Lower lobe of right lung (tissue), 2 donors: ENCODE data around the gene ZNF805. TPM values are rescaled to one million over a fixed set of nuclear protein-coding genes. Genes with fewer than 3 reads are reported as not detected.

Source experiments
- ATAC-seq, 2 donors: fragments of 200-7000 bp; cut with Tn5 transposase; one replicate each; pipeline ENCODE4 v1.9.1; 2020 to 2022; ENCODE audit warnings: mild to moderate bottlenecking in 2 of 2, moderate library complexity in 2 of 2
- DNase-seq: peaks from one replicate; pipeline ENCODE4 v3.0.0-alpha.2; 2020
- H3K27ac ChIP-seq: fragments of 200-600 bp; one replicate; pipeline ENCODE4 v1.8.0; 2022
- H3K27me3 ChIP-seq: fragments of 200-600 bp; one replicate; pipeline ENCODE4 v1.8.0; 2022; ENCODE audit warnings: low read depth
- H3K36me3 ChIP-seq: fragments of 200-600 bp; one replicate; pipeline ENCODE4 v1.8.0; 2022; ENCODE audit warnings: mild to moderate bottlenecking
- H3K4me1 ChIP-seq: fragments of 200-600 bp; one replicate; pipeline ENCODE4 v1.8.0; 2022
- H3K4me3 ChIP-seq: fragments of 200-600 bp; one replicate; pipeline ENCODE4 v1.8.0; 2022; ENCODE audit warnings: mild to moderate bottlenecking
- H3K9me3 ChIP-seq: fragments of 200-600 bp; one replicate; pipeline ENCODE4 v1.8.0; 2022
- intact Hi-C: fragments of 100-400 bp; cut with DNase I; formaldehyde crosslinking; loops from one replicate; pipeline ENCODE4 v1.11.0; 2022
- total RNA-seq: library from RNA; stranded (reverse); fragmentation: NEBNext Ultra II Directional; extraction: Animal tissue kit (Norgen Biotek cat#: 25700); gene quantifications from one replicate; pipeline ENCODE4 v1.2.1, GENCODE V29; 2021
- TF ChIP-seq, protein P1 (sequence below): fragments of 200-600 bp; IDR thresholded peaks from one replicate; pipeline ENCODE4 v1.8.0; 2022; ENCODE audit warnings: antibody characterized with exemption, mild to moderate bottlenecking
- donor health status: DM: no; HTN: yes; CAD: no; lungs with severe emphysema.

Gene ZNF805
- total RNA-seq, 1 donor from 2014 or later: 13.6 TPM

DNA sequence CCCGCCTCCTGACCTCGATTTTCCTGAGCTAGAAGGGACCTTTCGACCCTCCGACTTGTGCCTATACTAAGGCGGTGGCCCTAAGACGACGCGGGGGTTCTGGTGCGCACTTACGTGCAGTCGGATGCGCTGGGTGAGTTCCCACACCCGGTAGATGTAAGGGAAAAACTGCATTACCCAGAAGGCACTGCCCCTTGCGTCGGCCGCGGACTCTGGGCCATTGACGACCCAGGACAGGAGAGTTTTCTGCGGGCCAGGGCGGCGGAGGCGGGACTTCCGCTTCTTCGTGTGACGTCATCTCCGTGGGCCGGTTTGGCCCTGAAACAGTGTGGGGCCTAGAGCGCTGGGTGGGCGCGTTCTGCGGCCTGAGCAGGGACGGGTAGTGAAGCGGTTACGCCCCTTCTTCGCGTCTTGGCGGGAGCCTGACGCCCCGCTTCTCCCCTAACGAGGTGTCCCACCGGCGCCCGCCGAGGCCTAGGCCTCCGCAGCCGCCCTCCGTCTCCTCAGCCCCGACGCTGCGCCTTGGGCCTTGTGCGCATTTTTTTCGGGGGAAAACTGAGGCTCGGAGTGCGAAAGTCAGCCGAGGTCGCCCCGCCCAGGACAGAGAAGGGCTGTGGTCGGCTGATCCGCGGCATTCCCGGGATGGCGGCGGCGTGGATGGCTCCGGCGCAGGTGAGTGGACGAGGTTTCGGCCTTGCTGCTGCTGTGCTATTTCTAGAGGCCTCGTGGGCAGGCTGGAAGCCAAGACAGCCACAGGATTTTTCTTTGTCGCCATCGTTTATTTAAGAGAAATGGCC lies 39.9 kb downstream of the ZNF805 start, which contains the start of gene ZNF460:
Gene ZNF460, plus strand, starts transcription at position 321 of the 797 bp plus-strand sequence. Its CDS starts 322 bp downstream, at position 643.
- H3K4me1 ChIP-seq: peaks cover 41% of the 10 kb centered on the region
- ATAC-seq (peak; percentile 98), DNase-seq (peak; percentile 97)
- H3K9me3 ChIP-seq: no peaks in the 10 kb centered on the region
- H3K27me3 ChIP-seq: no peaks in the 10 kb centered on the region
- TF ChIP-seq, protein P1, sequence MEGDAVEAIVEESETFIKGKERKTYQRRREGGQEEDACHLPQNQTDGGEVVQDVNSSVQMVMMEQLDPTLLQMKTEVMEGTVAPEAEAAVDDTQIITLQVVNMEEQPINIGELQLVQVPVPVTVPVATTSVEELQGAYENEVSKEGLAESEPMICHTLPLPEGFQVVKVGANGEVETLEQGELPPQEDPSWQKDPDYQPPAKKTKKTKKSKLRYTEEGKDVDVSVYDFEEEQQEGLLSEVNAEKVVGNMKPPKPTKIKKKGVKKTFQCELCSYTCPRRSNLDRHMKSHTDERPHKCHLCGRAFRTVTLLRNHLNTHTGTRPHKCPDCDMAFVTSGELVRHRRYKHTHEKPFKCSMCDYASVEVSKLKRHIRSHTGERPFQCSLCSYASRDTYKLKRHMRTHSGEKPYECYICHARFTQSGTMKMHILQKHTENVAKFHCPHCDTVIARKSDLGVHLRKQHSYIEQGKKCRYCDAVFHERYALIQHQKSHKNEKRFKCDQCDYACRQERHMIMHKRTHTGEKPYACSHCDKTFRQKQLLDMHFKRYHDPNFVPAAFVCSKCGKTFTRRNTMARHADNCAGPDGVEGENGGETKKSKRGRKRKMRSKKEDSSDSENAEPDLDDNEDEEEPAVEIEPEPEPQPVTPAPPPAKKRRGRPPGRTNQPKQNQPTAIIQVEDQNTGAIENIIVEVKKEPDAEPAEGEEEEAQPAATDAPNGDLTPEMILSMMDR: no peak
- intact Hi-C loops: no loop called here
- H3K4me3 ChIP-seq: peak within 1 kb of the TSS; percentile 94
- H3K36me3 ChIP-seq: peaks cover 23% of the 10 kb centered on the region
- H3K27ac ChIP-seq: peak within 1 kb of the TSS; percentile 98

DNA sequence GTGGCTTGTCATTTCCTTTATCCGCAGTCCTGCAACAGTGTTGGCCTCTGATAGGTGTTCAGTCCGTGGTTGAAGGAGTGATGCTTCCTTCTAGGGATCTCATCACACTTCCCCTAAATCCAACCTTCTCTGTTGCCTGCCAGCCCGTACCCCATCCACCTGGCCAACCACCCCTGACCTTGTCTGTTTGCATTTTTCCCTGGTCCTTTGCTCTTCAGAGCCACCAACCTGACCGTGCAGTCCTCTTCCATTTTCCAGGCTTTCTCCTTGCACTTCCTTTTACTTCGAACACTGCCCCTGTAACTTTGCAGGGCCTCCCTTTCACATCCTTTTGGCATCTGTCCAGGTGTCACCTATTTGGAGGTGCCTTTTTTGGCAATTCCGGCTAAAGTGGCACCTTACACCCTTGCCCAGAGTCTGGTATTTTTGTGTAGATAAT lies 40.5 kb downstream of the ZNF805 start:
- ATAC-seq: peak in 1 of 2 donors; percentile 3
- peaks cover 41% of the 10 kb centered on the region for H3K4me1 ChIP-seq
- H3K4me3 ChIP-seq: peak overlapping the region; percentile 94
- no peaks in the 10 kb centered on the region for H3K27me3 ChIP-seq
- no peaks in the 10 kb centered on the region for H3K9me3 ChIP-seq
- no peak for DNase-seq
- TF ChIP-seq, protein P1: no peak
- intact Hi-C loops: no loop called here
- peak overlapping the region; percentile 98 for H3K27ac ChIP-seq
- H3K36me3 ChIP-seq: peaks cover 29% of the 10 kb centered on the region

DNA sequence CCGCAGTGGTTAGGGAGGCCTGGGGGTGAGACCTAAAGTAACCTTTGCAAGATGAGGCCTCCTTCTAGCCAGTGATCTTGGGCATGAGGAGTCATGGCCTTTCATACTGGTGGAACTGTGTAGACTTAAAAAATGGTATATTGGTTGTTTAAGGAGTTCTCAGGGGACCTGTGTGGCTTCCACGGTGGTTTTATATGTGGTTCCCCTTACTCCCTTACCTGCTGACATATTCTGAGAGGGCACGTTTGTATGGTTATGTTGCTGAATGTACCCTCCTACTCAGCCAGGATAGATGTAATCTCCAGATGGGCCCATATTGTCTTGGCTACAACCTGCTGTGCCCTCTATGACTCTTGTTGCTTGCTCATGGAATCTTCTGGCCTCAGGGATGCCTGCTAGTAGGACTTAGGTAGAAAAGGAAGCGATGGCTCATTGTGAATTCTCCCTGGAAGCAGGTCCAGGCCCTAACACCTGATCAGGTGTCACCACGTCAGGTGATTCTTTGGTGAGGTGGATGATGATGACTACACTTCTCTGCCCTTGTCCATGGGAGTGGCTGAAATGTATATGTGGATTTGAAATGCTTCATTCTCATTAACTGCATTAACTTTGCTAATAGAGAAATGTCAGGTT lies 41.7 kb downstream of the ZNF805 start:
- Histone ChIP-seq H3K36me3 (peaks cover 40% of the 10 kb centered on the region), H3K27me3 (no peaks in the 10 kb centered on the region), H3K27ac (no peak overlapping the region), H3K4me1 (peaks cover 41% of the 10 kb centered on the region), H3K9me3 (peaks cover 4% of the 10 kb centered on the region), H3K4me3 (peak overlapping the region; percentile 94)
- no peak for ATAC-seq
- TF ChIP-seq, protein P1: no peak
- intact Hi-C loops: no loop called here
- DNase-seq: no peak

DNA sequence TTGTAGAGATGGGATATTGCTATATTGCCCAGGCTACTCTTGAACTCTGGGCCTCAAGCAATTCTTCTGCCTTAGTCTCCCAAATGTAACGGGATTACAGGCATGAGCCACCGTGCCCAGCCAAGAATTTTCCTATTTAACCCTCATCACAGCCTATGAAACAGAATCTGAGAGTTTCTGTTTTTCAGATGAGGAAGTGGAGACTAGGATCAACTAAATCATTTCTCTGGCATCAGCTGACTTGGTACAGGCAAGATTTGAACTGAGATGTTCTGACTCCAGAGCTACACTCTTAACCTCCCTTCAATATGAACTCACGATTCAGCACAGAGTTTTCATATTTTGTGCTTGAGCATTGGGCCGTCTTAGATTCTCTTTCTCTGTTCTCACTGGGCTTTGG lies 47.9 kb downstream of the ZNF805 start:
- Histone ChIP-seq H3K4me3 (no peak overlapping the region), H3K27ac (no peak overlapping the region)
- TF ChIP-seq, protein P1: no peak

DNA sequence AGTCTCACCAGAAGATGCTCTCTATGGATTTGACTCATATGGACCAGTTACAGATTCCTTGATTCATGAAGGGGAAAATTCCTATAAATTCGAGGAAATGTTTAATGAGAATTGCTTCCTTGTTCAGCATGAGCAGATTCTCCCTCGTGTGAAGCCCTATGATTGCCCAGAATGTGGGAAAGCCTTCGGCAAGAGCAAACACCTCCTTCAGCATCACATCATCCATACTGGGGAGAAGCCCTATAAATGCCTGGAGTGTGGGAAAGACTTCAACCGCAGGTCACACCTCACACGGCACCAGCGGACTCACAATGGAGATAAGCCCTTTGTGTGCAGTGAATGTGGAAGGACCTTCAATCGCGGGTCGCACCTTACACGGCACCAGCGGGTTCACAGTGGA lies 50.5 kb downstream of the ZNF805 start:
- Histone ChIP-seq H3K27me3 (no peaks in the 10 kb centered on the region), H3K36me3 (peaks cover 99% of the 10 kb centered on the region), H3K27ac (no peak overlapping the region), H3K9me3 (peaks cover 45% of the 10 kb centered on the region), H3K4me3 (no peak overlapping the region), H3K4me1 (no peaks in the 10 kb centered on the region)
- ATAC-seq: no peak
- TF ChIP-seq, protein P1: no peak
- no peak for DNase-seq
- intact Hi-C loops: no loop called here

More for the DNA sequence above, 47.9 kb downstream of the ZNF805 start:
- intact Hi-C loops: no loop called here
- peaks cover 32% of the 10 kb centered on the region for H3K9me3 ChIP-seq
- no peak for ATAC-seq
- peaks cover 100% of the 10 kb centered on the region for H3K36me3 ChIP-seq
- H3K27me3 ChIP-seq: no peaks in the 10 kb centered on the region
- peaks cover 9% of the 10 kb centered on the region for H3K4me1 ChIP-seq
- no peak for DNase-seq
